H9 (cell line): Measurements from ENCODE around the gene BIN1. TPM values are rescaled to one million over a fixed set of nuclear protein-coding genes. Genes with fewer than 3 reads are reported as not detected.

Source experiments
- DNase-seq: peaks from one replicate; pipeline ENCODE4 v3.0.0-alpha.2; 2017
- H2AFZ ChIP-seq: one replicate; pipeline ENCODE4 v1.6.1; 2013; ENCODE audit warnings: mild to moderate bottlenecking, low read length, control low read depth, moderate library complexity
- H2AK5ac ChIP-seq: 2 replicates; pipeline ENCODE4 v1.6.1; 2013; ENCODE audit warnings: low read length, control low read depth, mixed read lengths; ENCODE audit not compliant: insufficient read length
- H2BK120ac ChIP-seq: one replicate; pipeline ENCODE4 v1.6.1; 2013; ENCODE audit warnings: low read depth, mild to moderate bottlenecking, low read length, control low read depth, inconsistent platforms; ENCODE audit not compliant: poor library complexity, severe bottlenecking
- H2BK12ac ChIP-seq: 2 replicates; pipeline ENCODE4 v1.6.1; 2013; ENCODE audit warnings: low read length, control low read depth, mixed read lengths, low read depth; ENCODE audit not compliant: insufficient read length
- H2BK15ac ChIP-seq: 2 replicates; pipeline ENCODE4 v1.6.1; 2013; ENCODE audit warnings: low read depth, low read length, control low read depth
- H2BK20ac ChIP-seq: one replicate; pipeline ENCODE4 v1.6.1; 2013; ENCODE audit warnings: low read depth, mild to moderate bottlenecking, low read length, control low read depth, inconsistent platforms; ENCODE audit not compliant: poor library complexity, severe bottlenecking
- H2BK5ac ChIP-seq: 2 replicates; pipeline ENCODE4 v1.6.1; 2013; ENCODE audit warnings: low read length, control low read depth, mixed read lengths; ENCODE audit not compliant: insufficient read length
- H3K14ac ChIP-seq: 2 replicates; pipeline ENCODE4 v1.6.1; 2013; ENCODE audit warnings: low read length, control low read depth; ENCODE audit not compliant: insufficient read depth
- H3K18ac ChIP-seq: 2 replicates; pipeline ENCODE4 v1.6.1; 2013; ENCODE audit warnings: low read depth, mild to moderate bottlenecking, mixed read lengths, low read length, control low read depth; ENCODE audit not compliant: insufficient read length
- H3K23ac ChIP-seq: 2 replicates; pipeline ENCODE4 v1.6.1; 2013; ENCODE audit warnings: low read length, control low read depth, mixed read lengths, low read depth; ENCODE audit not compliant: insufficient read length
- H3K23me2 ChIP-seq: 2 replicates; pipeline ENCODE4 v1.6.1; 2013; ENCODE audit warnings: low read depth, mild to moderate bottlenecking, mixed read lengths, low read length, control low read depth; ENCODE audit not compliant: insufficient read length, poor library complexity, severe bottlenecking
- H3K27ac ChIP-seq: 2 replicates; pipeline ENCODE4 v1.5.1; 2013; ENCODE audit warnings: low read length, control low read depth, mixed read lengths, low read depth; ENCODE audit not compliant: insufficient read length
- H3K27me3 ChIP-seq: 2 replicates; pipeline ENCODE4 v1.6.1; 2013; ENCODE audit warnings: low read length, control low read depth, inconsistent platforms; ENCODE audit not compliant: insufficient read depth
- H3K4ac ChIP-seq: 2 replicates; pipeline ENCODE4 v1.6.1; 2013; ENCODE audit warnings: low read depth, mild to moderate bottlenecking, control low read depth, inconsistent platforms, low read length, moderate library complexity
- H3K4me1 ChIP-seq: 2 replicates; pipeline ENCODE4 v1.6.1; 2013; ENCODE audit warnings: low read length, control low read depth, inconsistent platforms; ENCODE audit not compliant: insufficient read depth
- H3K4me2 ChIP-seq: 2 replicates; pipeline ENCODE4 v1.6.1; 2013; ENCODE audit warnings: low read length, control low read depth, mixed read lengths; ENCODE audit not compliant: insufficient read length, insufficient read depth
- H3K56ac ChIP-seq: 2 replicates; pipeline ENCODE4 v1.6.1; 2013; ENCODE audit warnings: low read depth, mild to moderate bottlenecking, mixed read lengths, low read length, control low read depth; ENCODE audit not compliant: insufficient read length
- H3K79me1 ChIP-seq: 2 replicates; pipeline ENCODE4 v1.6.1; 2013; ENCODE audit warnings: low read depth, mild to moderate bottlenecking, moderate library complexity, low read length, control low read depth, inconsistent platforms; ENCODE audit not compliant: insufficient read depth, poor library complexity, severe bottlenecking
- H3K79me2 ChIP-seq: 2 replicates; pipeline ENCODE4 v1.6.1; 2013; ENCODE audit warnings: low read length, control low read depth, inconsistent platforms; ENCODE audit not compliant: insufficient read depth
- H3K9ac ChIP-seq: 2 replicates; pipeline ENCODE4 v1.6.1; 2013; ENCODE audit warnings: low read length, control low read depth, mixed read lengths; ENCODE audit not compliant: insufficient read length; ENCODE audit errors: extremely low read depth
- H3K9me3 ChIP-seq: one replicate; pipeline ENCODE4 v1.6.1; 2013; ENCODE audit warnings: low read depth, low read length, inconsistent platforms; ENCODE audit not compliant: control insufficient read depth
- H3T11ph ChIP-seq: one replicate; pipeline ENCODE4 v1.6.1; 2013; ENCODE audit warnings: mild to moderate bottlenecking, low read length, control low read depth, inconsistent platforms
- H4K20me1 ChIP-seq: one replicate; pipeline ENCODE4 v1.6.1; 2013; ENCODE audit not compliant: control insufficient read depth, insufficient read length, insufficient read depth
- H4K5ac ChIP-seq: 2 replicates; pipeline ENCODE4 v1.6.1; 2013; ENCODE audit warnings: low read depth, mild to moderate bottlenecking, mixed read lengths, low read length, control low read depth; ENCODE audit not compliant: insufficient read length
- H4K8ac ChIP-seq: replicated peaks from 2 replicates; pipeline ENCODE4 v1.6.1; 2013; ENCODE audit warnings: low read length, control low read depth, mixed read lengths, low read depth; ENCODE audit not compliant: insufficient read length
- H4K91ac ChIP-seq: 2 replicates; pipeline ENCODE4 v1.6.1; 2013; ENCODE audit warnings: low read depth, mild to moderate bottlenecking, moderate library complexity, mixed read lengths, low read length, control low read depth; ENCODE audit not compliant: insufficient read length
- H3K27ac Mint-ChIP-seq, 3 experiments: 2 replicates in 2 of 3; 3 replicates in 1 of 3; pipeline ENCODE4 v1.8.0; 2020 to 2021; ENCODE audit warnings: mixed read lengths in 3 of 3, mild to moderate bottlenecking in 1 of 3, moderate library complexity in 1 of 3
- H3K27me3 Mint-ChIP-seq: 2 replicates; pipeline ENCODE4 v1.8.0; 2021; ENCODE audit warnings: low read depth, mild to moderate bottlenecking, moderate library complexity, mixed read lengths
- H3K36me3 Mint-ChIP-seq, 3 experiments: 2 replicates in 2 of 3; 3 replicates in 1 of 3; pipeline ENCODE4 v1.8.0; 2020 to 2021; ENCODE audit warnings: low read depth in 3 of 3, mixed read lengths in 3 of 3; ENCODE audit not compliant: insufficient read depth in 1 of 3
- H3K4me1 Mint-ChIP-seq, 2 experiments: 2 replicates each; pipeline ENCODE4 v1.8.0; 2020; ENCODE audit warnings: mixed read lengths in 2 of 2
- H3K4me3 Mint-ChIP-seq, 2 experiments: 2 replicates in 1 of 2; 3 replicates in 1 of 2; pipeline ENCODE4 v1.8.0; 2020 to 2021; ENCODE audit warnings: mild to moderate bottlenecking in 2 of 2, mixed read lengths in 2 of 2, moderate library complexity in 1 of 2
- H3K9me3 Mint-ChIP-seq, 2 experiments: 2 replicates in 1 of 2; 3 replicates in 1 of 2; pipeline ENCODE4 v1.8.0; 2020; ENCODE audit warnings: mild to moderate bottlenecking in 2 of 2, mixed read lengths in 2 of 2, moderate library complexity in 1 of 2
- WGBS: extraction: QIAGEN DNeasy Blood & Tissue Kit; methylation state at CpG from one replicate; pipeline ENCODE4 v1.1.7; 2013; ENCODE audit warnings: missing lambda C conversion rate, low lambda C conversion rate, mixed read lengths; ENCODE audit not compliant: insufficient read length; ENCODE audit errors: extremely low coverage; 5-methylcytosine and 5-hydroxymethylcytosine counted together
- total RNA-seq: library from RNA; stranded (reverse); gene quantifications from 2 replicates; pipeline ENCODE4 v1.2.1, GENCODE V29; 2021
- TF ChIP-seq, protein P1 (sequence below): fragments of 200-600 bp; sonication (generic); conservative IDR thresholded peaks from 3 replicates; pipeline ENCODE4 v1.8.0; 2021; ENCODE audit warnings: antibody characterized with exemption, mild to moderate bottlenecking

BIN1 gene
- total RNA-seq, 1 experiment from 2014 or later: 32.0 TPM

DNA sequence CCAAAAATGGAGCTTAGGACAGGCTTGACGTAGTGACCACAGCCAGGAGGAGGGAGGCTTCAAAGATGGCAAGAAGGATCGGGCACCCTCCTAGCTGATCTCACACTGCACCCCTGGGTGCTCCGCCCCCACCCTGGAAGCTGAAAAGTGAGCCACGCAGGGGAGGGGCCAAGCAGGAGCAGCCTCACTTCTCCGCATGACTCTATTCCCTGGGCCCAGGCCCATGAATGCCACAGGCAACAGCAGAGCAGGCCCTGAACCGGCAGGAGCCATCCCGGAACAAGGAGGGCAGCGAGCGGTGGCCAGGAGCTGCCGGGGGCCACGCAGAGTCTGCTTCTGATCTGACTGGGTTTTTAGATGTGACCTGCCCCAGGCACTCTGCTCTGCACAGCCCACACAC lies 30.0 kb downstream of the BIN1 start:
- H3K23me2 ChIP-seq: no peaks in the 10 kb centered on the region
- no peak overlapping the region for H2AK5ac ChIP-seq
- H4K5ac ChIP-seq: no peak overlapping the region
- H3K14ac ChIP-seq: no peak overlapping the region
- no peaks in the 10 kb centered on the region for H3K27me3 Mint-ChIP-seq
- no CpG with 5 or more reads among the region's 11 CpGs for WGBS
- H3K9ac ChIP-seq: no peak overlapping the region
- H2BK12ac ChIP-seq: no peak overlapping the region
- no peak overlapping the region for H3K4me3 Mint-ChIP-seq
- no peak overlapping the region for H3K18ac ChIP-seq
- H4K20me1 ChIP-seq: no peaks in the 10 kb centered on the region
- no peak overlapping the region for H3K23ac ChIP-seq
- no peak overlapping the region for H2BK120ac ChIP-seq
- no peaks in the 10 kb centered on the region for H3K4me1 ChIP-seq
- H3K56ac ChIP-seq: no peak overlapping the region
- H3K79me1 ChIP-seq: no peaks in the 10 kb centered on the region
- H4K91ac ChIP-seq: no peak overlapping the region
- peaks cover 0 to 3% (median 2%) of the 10 kb centered on the region in 3 experiments; a peak in 2 of 7 replicates for H3K36me3 Mint-ChIP-seq
- no peaks in the 10 kb centered on the region for H3K79me2 ChIP-seq
- no peak overlapping the region for H2BK5ac ChIP-seq
- H2BK15ac ChIP-seq: no peak overlapping the region
- TF ChIP-seq, protein P1, sequence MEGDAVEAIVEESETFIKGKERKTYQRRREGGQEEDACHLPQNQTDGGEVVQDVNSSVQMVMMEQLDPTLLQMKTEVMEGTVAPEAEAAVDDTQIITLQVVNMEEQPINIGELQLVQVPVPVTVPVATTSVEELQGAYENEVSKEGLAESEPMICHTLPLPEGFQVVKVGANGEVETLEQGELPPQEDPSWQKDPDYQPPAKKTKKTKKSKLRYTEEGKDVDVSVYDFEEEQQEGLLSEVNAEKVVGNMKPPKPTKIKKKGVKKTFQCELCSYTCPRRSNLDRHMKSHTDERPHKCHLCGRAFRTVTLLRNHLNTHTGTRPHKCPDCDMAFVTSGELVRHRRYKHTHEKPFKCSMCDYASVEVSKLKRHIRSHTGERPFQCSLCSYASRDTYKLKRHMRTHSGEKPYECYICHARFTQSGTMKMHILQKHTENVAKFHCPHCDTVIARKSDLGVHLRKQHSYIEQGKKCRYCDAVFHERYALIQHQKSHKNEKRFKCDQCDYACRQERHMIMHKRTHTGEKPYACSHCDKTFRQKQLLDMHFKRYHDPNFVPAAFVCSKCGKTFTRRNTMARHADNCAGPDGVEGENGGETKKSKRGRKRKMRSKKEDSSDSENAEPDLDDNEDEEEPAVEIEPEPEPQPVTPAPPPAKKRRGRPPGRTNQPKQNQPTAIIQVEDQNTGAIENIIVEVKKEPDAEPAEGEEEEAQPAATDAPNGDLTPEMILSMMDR: no peak
- H3T11ph ChIP-seq: no peak overlapping the region
- DNase-seq: no peak
- no peak overlapping the region for H3K27ac ChIP-seq
- H2AFZ ChIP-seq: no peak overlapping the region
- H3K27ac Mint-ChIP-seq: peak overlapping the region in 1 of 3 experiments; percentile 53; a peak in 2 of 7 replicates
- H3K4me2 ChIP-seq: no peak overlapping the region
- H3K27me3 ChIP-seq: no peaks in the 10 kb centered on the region
- H3K9me3 ChIP-seq: no peaks in the 10 kb centered on the region
- peaks cover 9 to 33% of the 10 kb centered on the region in 2 experiments for H3K4me1 Mint-ChIP-seq
- no peak overlapping the region for H4K8ac ChIP-seq
- no peaks in the 10 kb centered on the region for H3K9me3 Mint-ChIP-seq
- H3K4ac ChIP-seq: no peak overlapping the region
- H2BK20ac ChIP-seq: no peak overlapping the region
